ENCODE results near the gene JAGN1. TPM values are rescaled to one million over a fixed set of nuclear protein-coding genes. Genes with fewer than 3 reads are reported as not detected.
"Not testable (repeated sequence)": the region's sequence is repeated elsewhere in the genome, so short reads cannot be mapped to it uniquely, and the experiment has no call there.

Gene JAGN1
- total and polyA plus RNA-seq, 4 donors, result 20.7 to 43.7 (median 34.9) TPM

- no peaks in the 10 kb centered on the region for H3K36me3 ChIP-seq (ENCODE audit: control insufficient read depth in 4 of 4, insufficient read depth in 4 of 4, low read length in 4 of 4)
- no peak for ATAC-seq (ENCODE audit: insufficient read depth, low FRiP score)
These were observed 15.0 kb upstream of the JAGN1 start for GRCh38 chr3:9875448-9875847.

GRCh38 chr3:9876255-9876654 is 14.2 kb upstream of the JAGN1 start:
- H3K27me3 ChIP-seq (ENCODE audit: control insufficient read depth in 3 of 3, insufficient read depth in 3 of 3, low read length in 2 of 3); H3K36me3 ChIP-seq (ENCODE audit: control insufficient read depth in 4 of 4, insufficient read depth in 4 of 4, low read length in 4 of 4); H3K4me3 ChIP-seq; H3K9ac ChIP-seq (ENCODE audit: insufficient read depth in 1 of 2, low read length in 2 of 2); H3K4me1 ChIP-seq (ENCODE audit: control insufficient read depth in 5 of 5, insufficient read depth in 5 of 5, low read length in 5 of 5); H3K27ac ChIP-seq (ENCODE audit: low read depth in 1 of 2, low read length in 1 of 2); ATAC-seq (ENCODE audit: insufficient read depth, low FRiP score); H3K9me3 ChIP-seq (ENCODE audit: control insufficient read depth in 4 of 4, insufficient read depth in 3 of 4, low read length in 3 of 4); DNase-seq: not testable (repeated sequence)
- 92 to 93% methylated on average over 4 of the region's 4 CpGs for WGBS, 2 donors

More at GRCh38 chr3:9875448-9875847, 15.0 kb upstream of the JAGN1 start:
- Histone ChIP-seq H3K9me3 (ENCODE audit: control insufficient read depth in 4 of 4, insufficient read depth in 3 of 4, low read length in 3 of 4) (no peaks in the 10 kb centered on the region), H3K27ac (ENCODE audit: low read depth in 1 of 2, low read length in 1 of 2) (no peak overlapping the region), H3K9ac (ENCODE audit: insufficient read depth in 1 of 2, low read length in 2 of 2) (no peak overlapping the region), H3K27me3 (ENCODE audit: control insufficient read depth in 3 of 3, insufficient read depth in 3 of 3, low read length in 2 of 3) (no peaks in the 10 kb centered on the region), H3K4me3 (no peak overlapping the region), H3K4me1 (ENCODE audit: control insufficient read depth in 5 of 5, insufficient read depth in 5 of 5, low read length in 5 of 5) (no peaks in the 10 kb centered on the region)
- DNase-seq, result no peak
- TF ChIP-seq CTCF (IDR thresholded peaks at IDR 0.05; ENCODE audit: control extremely low read depth, extremely low read depth), result no peak

GRCh38 chr3:9876991-9877390 is 13.4 kb upstream of the JAGN1 start:
- Histone ChIP-seq H3K4me3 (no peak overlapping the region), H3K36me3 (ENCODE audit: control insufficient read depth in 4 of 4, insufficient read depth in 4 of 4, low read length in 4 of 4) (no peaks in the 10 kb centered on the region), H3K4me1 (ENCODE audit: control insufficient read depth in 5 of 5, insufficient read depth in 5 of 5, low read length in 5 of 5) (no peaks in the 10 kb centered on the region), H3K9ac (ENCODE audit: insufficient read depth in 1 of 2, low read length in 2 of 2) (no peak overlapping the region), H3K27me3 (ENCODE audit: control insufficient read depth in 3 of 3, insufficient read depth in 3 of 3, low read length in 2 of 3) (no peaks in the 10 kb centered on the region), H3K9me3 (ENCODE audit: control insufficient read depth in 4 of 4, insufficient read depth in 3 of 4, low read length in 3 of 4) (no peaks in the 10 kb centered on the region), H3K27ac (ENCODE audit: low read depth in 1 of 2, low read length in 1 of 2) (no peak overlapping the region)
- ATAC-seq (ENCODE audit: insufficient read depth, low FRiP score) (no peak), DNase-seq (no peak)
- no peak for TF ChIP-seq CTCF (IDR thresholded peaks at IDR 0.05; ENCODE audit: control extremely low read depth, extremely low read depth)
- 92 to 95% methylated on average over 12 of the region's 12 CpGs for WGBS, 2 donors

- Histone ChIP-seq H3K27ac (ENCODE audit: low read depth in 1 of 2, low read length in 1 of 2) (no peak overlapping the region), H3K27me3 (ENCODE audit: control insufficient read depth in 3 of 3, insufficient read depth in 3 of 3, low read length in 2 of 3) (no peaks in the 10 kb centered on the region), H3K9ac (ENCODE audit: insufficient read depth in 1 of 2, low read length in 2 of 2) (no peak overlapping the region), H3K9me3 (ENCODE audit: control insufficient read depth in 4 of 4, insufficient read depth in 3 of 4, low read length in 3 of 4) (no peaks in the 10 kb centered on the region), H3K36me3 (ENCODE audit: control insufficient read depth in 4 of 4, insufficient read depth in 4 of 4, low read length in 4 of 4) (no peaks in the 10 kb centered on the region), H3K4me1 (ENCODE audit: control insufficient read depth in 5 of 5, insufficient read depth in 5 of 5, low read length in 5 of 5) (no peaks in the 10 kb centered on the region), H3K4me3 (no peak overlapping the region)
- DNase-seq (no peak), ATAC-seq (ENCODE audit: insufficient read depth, low FRiP score) (no peak)
- 85 to 90% methylated on average over 5 of the region's 5 CpGs for WGBS, 2 donors
- TF ChIP-seq CTCF (IDR thresholded peaks at IDR 0.05; ENCODE audit: control extremely low read depth, extremely low read depth), result no peak
These were observed 11.7 kb upstream of the JAGN1 start for GRCh38 chr3:9878700-9879099.

All from lung (tissue), 12 donors.